ENCODE results near the gene PKIG.
"Not testable (repeated sequence)": the region's sequence is repeated elsewhere in the genome, so short reads cannot be mapped to it uniquely, and the experiment has no call there.

The PKIG gene

GRCh38 chr20:44572551-44573500, 9.6 kb upstream of the PKIG start:
- no peak for DNase-seq

DNA sequence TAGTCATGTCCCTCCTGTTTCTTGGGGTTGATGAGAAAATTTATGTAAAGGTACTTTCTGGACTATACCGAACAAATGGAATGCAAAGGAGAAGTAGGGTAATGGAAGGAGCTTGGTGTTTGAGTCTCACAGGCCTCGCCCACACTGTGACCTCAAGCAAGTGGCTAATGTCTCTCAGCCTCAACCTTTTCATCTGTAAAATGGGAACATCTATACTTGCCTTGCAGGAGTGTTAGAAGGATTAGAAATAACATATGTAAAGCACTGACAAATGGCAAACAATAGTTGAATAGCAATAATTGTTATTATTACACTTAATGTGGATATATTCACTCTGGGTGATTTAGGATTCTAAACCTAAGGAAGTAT, 8.9 kb upstream of the PKIG start:
- no peak for DNase-seq

DNA sequence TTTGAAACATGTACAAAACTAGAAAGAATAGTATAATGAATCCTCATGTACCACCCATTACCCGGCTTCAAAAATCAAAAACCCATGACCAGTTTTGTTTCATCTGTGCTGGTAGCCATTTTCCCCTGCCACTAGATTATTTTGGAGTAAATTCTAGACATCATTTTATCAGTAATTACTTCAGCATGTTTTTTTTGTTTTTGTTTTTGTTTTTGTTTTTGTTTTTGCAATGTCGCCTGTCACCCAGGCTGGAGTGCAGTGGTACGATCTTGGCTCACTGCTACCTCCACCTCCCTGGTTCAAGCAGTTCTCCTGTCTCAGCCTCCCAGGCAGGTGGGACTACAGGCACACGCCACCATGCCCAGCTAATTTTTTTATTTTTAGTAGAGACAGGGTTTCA, 8.0 kb upstream of the PKIG start:
- DNase-seq: no peak

GRCh38 chr20:44576297-44576696, 6.1 kb upstream of the PKIG start:
- DNase-seq: no peak

DNA sequence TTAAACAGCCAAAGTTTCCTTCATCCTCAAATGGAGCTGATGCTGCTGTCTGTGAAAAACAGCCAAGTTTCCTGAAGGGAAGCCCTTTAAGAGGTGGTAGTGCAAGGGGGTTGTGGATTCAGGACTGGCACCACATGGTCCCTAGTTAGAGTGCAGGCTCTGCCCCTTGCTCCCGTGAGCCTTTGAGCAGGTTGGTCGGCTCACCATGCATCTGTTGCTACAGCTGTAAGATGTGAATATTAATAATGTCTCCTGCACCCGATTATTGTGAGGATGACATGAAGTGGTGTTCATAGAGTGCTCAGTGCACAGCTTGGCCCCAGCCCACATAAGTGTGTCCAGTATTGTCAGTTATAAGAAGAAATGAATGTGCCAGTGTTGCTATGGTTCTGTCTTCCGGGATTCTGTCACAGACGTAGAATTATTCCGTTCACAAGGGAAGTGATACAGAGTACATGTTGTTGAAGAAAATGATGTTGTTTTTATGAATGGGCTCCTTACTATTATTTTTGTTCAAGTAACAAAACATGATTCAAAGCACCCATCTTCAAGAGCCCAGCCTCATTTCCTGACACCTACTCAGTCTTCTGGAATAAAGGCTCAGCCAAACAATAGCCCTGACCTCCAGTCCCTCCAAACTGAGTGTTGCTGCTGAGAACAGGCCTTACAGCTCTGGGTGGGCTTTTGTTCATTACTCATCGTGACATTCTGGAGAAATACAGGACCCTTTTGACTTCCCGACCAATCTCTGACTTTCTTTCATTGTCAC, 2.9 kb upstream of the PKIG start:
- no peak for DNase-seq

GRCh38 chr20:44580581-44581268, 1.7 kb upstream of the PKIG start:
- no peak for DNase-seq

DNA sequence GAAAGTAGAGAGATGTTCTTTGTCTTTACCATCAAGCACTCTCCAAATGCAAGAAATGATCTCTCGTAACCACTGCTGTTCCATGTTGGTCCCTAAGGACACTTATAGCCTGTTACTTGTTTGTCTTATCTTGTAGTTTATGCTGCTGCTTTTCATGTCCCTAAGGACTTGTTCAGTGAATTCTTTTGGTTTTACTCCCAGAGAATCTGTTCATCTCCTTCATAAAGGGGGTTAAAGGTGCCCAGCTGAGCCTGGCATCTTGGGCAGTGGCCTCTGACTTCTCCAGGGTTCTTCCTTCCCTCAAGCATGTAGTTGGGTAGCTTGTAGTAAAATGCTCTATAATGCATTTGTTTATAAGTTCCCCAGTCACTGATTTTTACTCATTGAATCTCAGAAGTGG, 864 bp upstream of the PKIG start:
- DNase-seq: no peak

DNA sequence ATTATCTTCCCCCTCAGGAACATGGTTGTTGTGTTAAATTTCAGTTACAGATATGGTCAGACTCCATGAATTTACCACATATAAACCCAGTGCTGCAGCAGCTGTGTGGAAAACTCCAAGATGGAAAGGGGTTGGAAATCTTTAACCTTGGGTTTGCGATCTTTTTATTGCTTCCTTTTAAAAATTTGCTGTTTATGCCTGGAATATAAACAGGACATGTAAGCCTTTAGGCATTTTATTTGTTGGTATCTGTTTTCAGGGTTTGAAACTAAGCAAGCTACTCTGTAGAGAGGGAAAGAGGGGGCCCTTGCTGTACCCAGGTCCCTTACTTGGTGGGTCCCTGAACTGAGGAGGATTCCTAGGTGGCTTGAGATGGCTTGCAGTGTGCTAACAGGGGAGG, 778 bp downstream of the PKIG start:
- no peak for DNase-seq

- no peak for DNase-seq
These were observed 1.8 kb downstream of the PKIG start for GRCh38 chr20:44584162-44584561.

DNA sequence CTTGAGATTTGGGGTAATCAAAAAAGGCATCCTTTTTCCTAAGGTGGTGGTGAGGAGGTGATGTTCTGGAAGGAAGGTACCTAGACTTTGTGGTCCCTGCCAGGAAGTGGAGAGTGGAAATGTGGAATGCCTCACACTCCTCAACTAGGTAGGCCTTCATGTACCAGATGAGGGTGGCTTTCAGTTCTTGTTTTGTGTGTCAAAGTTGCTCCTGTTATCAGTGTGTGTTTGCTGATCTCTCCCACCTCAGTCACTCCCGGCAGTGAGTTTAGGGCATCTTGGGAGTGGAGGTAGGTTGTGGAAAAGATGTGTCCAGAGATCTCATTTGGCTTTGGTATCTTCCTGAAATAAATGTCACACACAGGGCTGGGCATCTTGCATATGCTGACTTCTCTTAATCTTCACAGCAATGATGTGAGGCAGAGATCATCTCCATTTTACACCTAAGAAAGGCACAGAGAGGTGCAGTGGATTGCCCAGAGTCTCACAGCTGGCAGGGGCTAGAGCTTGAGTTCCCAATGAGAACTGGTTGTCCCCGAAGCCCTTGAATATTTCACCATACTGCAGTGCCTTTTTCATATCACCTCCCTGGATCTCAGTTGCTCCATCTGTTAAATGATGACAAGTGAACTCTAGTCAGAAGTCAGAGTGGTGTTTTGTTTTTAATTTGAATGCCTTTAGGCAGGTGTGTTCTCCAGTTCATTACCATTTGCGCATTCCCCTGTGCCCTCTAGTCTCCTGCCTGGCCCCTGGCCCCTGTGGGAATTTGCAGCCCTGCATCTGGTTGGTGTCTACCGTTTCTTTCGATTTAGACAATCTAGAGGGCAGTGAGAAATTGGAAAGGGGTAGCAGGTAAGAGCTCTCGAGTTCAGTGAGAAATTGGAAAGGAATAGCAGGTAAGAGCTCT, 2.9 kb downstream of the PKIG start:
- no peak for DNase-seq

GRCh38 chr20:44586289-44586911, 4.0 kb downstream of the PKIG start:
- no peak for DNase-seq

GRCh38 chr20:44587035-44587980, 4.9 kb downstream of the PKIG start:
- no peak for DNase-seq

- not testable (repeated sequence) for DNase-seq
These were observed 5.9 kb downstream of the PKIG start for GRCh38 chr20:44588321-44588720.

GRCh38 chr20:44589537-44589936, 7.2 kb downstream of the PKIG start:
- DNase-seq: no peak

GRCh38 chr20:44590980-44591778, 8.8 kb downstream of the PKIG start:
- no peak for DNase-seq

- no peak for DNase-seq
These were observed 10.0 kb downstream of the PKIG start for GRCh38 chr20:44592366-44592765.

GRCh38 chr20:44593751-44594150, 11.4 kb downstream of the PKIG start:
- DNase-seq: no peak

DNA sequence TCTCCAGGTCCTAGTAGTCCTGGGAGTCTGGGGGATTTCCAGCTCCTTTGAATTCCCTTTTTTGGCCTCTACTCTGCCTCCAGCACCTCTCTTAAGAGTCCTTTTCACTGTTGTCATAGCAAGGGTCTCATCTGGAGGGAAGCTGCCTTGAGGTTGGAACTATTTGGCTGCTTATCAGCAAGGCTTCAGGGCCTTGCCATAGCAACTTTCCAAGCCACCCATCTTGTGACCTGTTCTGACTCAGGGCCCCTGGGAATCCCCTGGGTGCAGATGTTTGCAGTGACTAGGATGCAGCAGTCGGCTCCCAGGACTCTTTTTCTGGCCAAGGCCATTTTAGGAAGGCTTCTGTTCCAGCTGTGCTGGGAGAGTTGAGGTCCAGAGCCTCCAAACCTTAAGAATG, 12.4 kb downstream of the PKIG start:
- no peak for DNase-seq

DNA sequence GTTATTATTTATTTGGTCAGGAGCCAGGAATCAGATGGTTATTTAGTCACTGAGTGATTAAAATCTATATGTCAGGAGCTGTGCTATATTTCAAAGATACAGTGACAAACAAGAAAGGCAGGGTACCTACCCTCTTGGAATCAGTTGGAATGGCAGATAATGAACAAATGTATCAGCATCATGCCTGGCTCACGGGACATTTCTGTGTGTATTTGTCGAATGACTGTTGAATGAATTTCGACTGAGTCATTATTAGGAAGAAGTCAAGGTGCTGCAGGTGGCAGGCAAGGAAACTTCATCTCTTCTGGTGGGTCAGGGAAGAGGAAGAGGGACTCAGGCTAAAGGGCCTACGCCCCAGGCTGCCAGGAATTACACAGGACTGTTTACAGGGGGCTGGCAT, 13.6 kb downstream of the PKIG start:
- no peak for DNase-seq

GRCh38 chr20:44596876-44597275, 14.5 kb downstream of the PKIG start:
- DNase-seq: no peak
